ENCODE measurements around the gene VAV3. TPM values are rescaled to one million over a fixed set of nuclear protein-coding genes. Genes with fewer than 3 reads are reported as not detected.
"Not testable (repeated sequence)": the region's sequence is repeated elsewhere in the genome, so short reads cannot be mapped to it uniquely, and the experiment has no call there.

The VAV3 gene
- total RNA-seq, 2 experiments from 2014 or later = 1.2 to 1.3 TPM

- Mint-ChIP-seq H3K36me3 (ENCODE audit: low read depth) (peaks cover 2% of the 10 kb centered on the region), H3K27me3 (no peaks in the 10 kb centered on the region), H3K4me1 (peaks cover 16% of the 10 kb centered on the region), H3K9me3 (peaks cover 7% of the 10 kb centered on the region), H3K4me3 (no peak overlapping the region), H3K27ac (no peak overlapping the region)
- ChIA-PET POLR2A (no interaction called here), CTCF (interaction anchor here (0.7 kb wide), 1 partner anchor 14 kb away, joined by 3 read pairs; no protein-coding TSS in a partner anchor)
- no peak for DNase-seq
Measured at GRCh38 chr1:107894605-107895004, 70.4 kb downstream of the VAV3 start.

GRCh38 chr1:107893350-107893749 is 71.6 kb downstream of the VAV3 start:
- DNase-seq; H3K36me3 Mint-ChIP-seq (ENCODE audit: low read depth); POLR2A ChIA-PET; CTCF ChIA-PET; H3K27me3 Mint-ChIP-seq; H3K9me3 Mint-ChIP-seq; H3K27ac Mint-ChIP-seq; H3K4me3 Mint-ChIP-seq: not testable (repeated sequence)
- H3K4me1 Mint-ChIP-seq = peaks cover 11% of the 10 kb centered on the region

- peaks cover 2% of the 10 kb centered on the region for H3K36me3 Mint-ChIP-seq (ENCODE audit: low read depth)
- H3K27ac Mint-ChIP-seq = no peak overlapping the region
- ChIA-PET POLR2A (no interaction called here), CTCF (no interaction called here)
- no peaks in the 10 kb centered on the region for H3K27me3 Mint-ChIP-seq
- no peak overlapping the region for H3K4me3 Mint-ChIP-seq
- peaks cover 7% of the 10 kb centered on the region for H3K9me3 Mint-ChIP-seq
- H3K4me1 Mint-ChIP-seq = no peaks in the 10 kb centered on the region
- no peak for DNase-seq
Measured at GRCh38 chr1:107889524-107889923, 75.5 kb downstream of the VAV3 start.

GRCh38 chr1:107883562-107883961 is 81.4 kb downstream of the VAV3 start:
- Mint-ChIP-seq H3K4me1 (no peaks in the 10 kb centered on the region), H3K27me3 (no peaks in the 10 kb centered on the region)
- CTCF ChIA-PET = interaction anchor here (0.6 kb wide), 1 partner anchor 24 kb away, joined by 3 read pairs; no protein-coding TSS in a partner anchor

GRCh38 chr1:107879927-107880326 is 85.1 kb downstream of the VAV3 start:
- no peak overlapping the region for H3K4me3 Mint-ChIP-seq
- H3K9me3 Mint-ChIP-seq = peaks cover 7% of the 10 kb centered on the region
- H3K27ac Mint-ChIP-seq = no peak overlapping the region
- H3K27me3 Mint-ChIP-seq = no peaks in the 10 kb centered on the region
- H3K36me3 Mint-ChIP-seq (ENCODE audit: low read depth) = no peaks in the 10 kb centered on the region
- ChIA-PET POLR2A (no interaction called here), CTCF (interaction anchor here (1.7 kb wide), 1 partner anchor 14 kb away, joined by 3 read pairs; no protein-coding TSS in a partner anchor)
- peaks cover 6% of the 10 kb centered on the region for H3K4me1 Mint-ChIP-seq
- DNase-seq = no peak

More at GRCh38 chr1:107883562-107883961, 81.4 kb downstream of the VAV3 start:
- no peak overlapping the region for H3K4me3 Mint-ChIP-seq
- H3K9me3 Mint-ChIP-seq = no peaks in the 10 kb centered on the region
- no peaks in the 10 kb centered on the region for H3K36me3 Mint-ChIP-seq (ENCODE audit: low read depth)
- no peak for DNase-seq
- H3K27ac Mint-ChIP-seq = no peak overlapping the region
- POLR2A ChIA-PET = no interaction called here

GRCh38 chr1:107879346-107879745 is 85.6 kb downstream of the VAV3 start:
- Mint-ChIP-seq H3K27me3 (no peaks in the 10 kb centered on the region), H3K27ac (no peak overlapping the region), H3K4me1 (peaks cover 6% of the 10 kb centered on the region), H3K9me3 (peaks cover 7% of the 10 kb centered on the region), H3K36me3 (ENCODE audit: low read depth) (no peaks in the 10 kb centered on the region), H3K4me3 (no peak overlapping the region)
- no peak for DNase-seq
- ChIA-PET POLR2A (no interaction called here), CTCF (interaction anchor here (1.7 kb wide), 1 partner anchor 15 kb away, joined by 3 read pairs; no protein-coding TSS in a partner anchor)

GRCh38 chr1:107877745-107878144 is 87.2 kb downstream of the VAV3 start:
- H3K4me3 Mint-ChIP-seq = no peak overlapping the region
- H3K27me3 Mint-ChIP-seq = no peaks in the 10 kb centered on the region
- no peaks in the 10 kb centered on the region for H3K36me3 Mint-ChIP-seq (ENCODE audit: low read depth)
- no peak for DNase-seq
- H3K27ac Mint-ChIP-seq = no peak overlapping the region
- POLR2A ChIA-PET = no interaction called here
- peaks cover 6% of the 10 kb centered on the region for H3K4me1 Mint-ChIP-seq
- peaks cover 7% of the 10 kb centered on the region for H3K9me3 Mint-ChIP-seq
- CTCF ChIA-PET = interaction anchor here (1.0 kb wide), 1 partner anchor 125 kb away, joined by 4 read pairs; no protein-coding TSS in a partner anchor

- Mint-ChIP-seq H3K27ac (no peak overlapping the region), H3K36me3 (ENCODE audit: low read depth) (no peaks in the 10 kb centered on the region), H3K27me3 (no peaks in the 10 kb centered on the region), H3K9me3 (peaks cover 7% of the 10 kb centered on the region), H3K4me3 (no peak overlapping the region), H3K4me1 (peaks cover 6% of the 10 kb centered on the region)
- ChIA-PET POLR2A (no interaction called here), CTCF (no interaction called here)
- DNase-seq = no peak
Measured at GRCh38 chr1:107877092-107877491, 87.9 kb downstream of the VAV3 start.

- no peaks in the 10 kb centered on the region for H3K27me3 Mint-ChIP-seq
- peaks cover 6% of the 10 kb centered on the region for H3K4me1 Mint-ChIP-seq
- POLR2A ChIA-PET = no interaction called here
- no peak overlapping the region for H3K4me3 Mint-ChIP-seq
- H3K27ac Mint-ChIP-seq = no peak overlapping the region
- H3K9me3 Mint-ChIP-seq = peaks cover 7% of the 10 kb centered on the region
- no peak for DNase-seq
- no peaks in the 10 kb centered on the region for H3K36me3 Mint-ChIP-seq (ENCODE audit: low read depth)
- CTCF ChIA-PET = no interaction called here
Measured at GRCh38 chr1:107875689-107876088, 89.3 kb downstream of the VAV3 start.

GRCh38 chr1:107874221-107874620 is 90.8 kb downstream of the VAV3 start:
- ChIA-PET POLR2A (no interaction called here), CTCF (no interaction called here)
- Mint-ChIP-seq H3K27ac (no peak overlapping the region), H3K4me1 (peaks cover 8% of the 10 kb centered on the region), H3K27me3 (no peaks in the 10 kb centered on the region), H3K4me3 (no peak overlapping the region), H3K36me3 (ENCODE audit: low read depth) (no peaks in the 10 kb centered on the region), H3K9me3 (peaks cover 15% of the 10 kb centered on the region)
- no peak for DNase-seq

- Mint-ChIP-seq H3K9me3 (peaks cover 12% of the 10 kb centered on the region), H3K4me1 (peaks cover 2% of the 10 kb centered on the region), H3K36me3 (ENCODE audit: low read depth) (no peaks in the 10 kb centered on the region), H3K4me3 (no peak overlapping the region), H3K27ac (no peak overlapping the region), H3K27me3 (no peaks in the 10 kb centered on the region)
- DNase-seq = no peak
- ChIA-PET CTCF (interaction anchor here (0.6 kb wide), 2 partner anchors 28 to 40 kb away, joined by 3 to 4 read pairs; no protein-coding TSS in a partner anchor), POLR2A (no interaction called here)
Measured at GRCh38 chr1:107871687-107872395, 93.1 kb downstream of the VAV3 start.

- H3K36me3 Mint-ChIP-seq (ENCODE audit: low read depth) = no peaks in the 10 kb centered on the region
- no peaks in the 10 kb centered on the region for H3K27me3 Mint-ChIP-seq
- DNase-seq = no peak
- H3K4me3 Mint-ChIP-seq = no peak overlapping the region
- peaks cover 2% of the 10 kb centered on the region for H3K4me1 Mint-ChIP-seq
- no peak overlapping the region for H3K27ac Mint-ChIP-seq
- ChIA-PET CTCF (interaction anchor here (0.6 kb wide), 2 partner anchors 28 to 40 kb away, joined by 3 to 4 read pairs; no protein-coding TSS in a partner anchor), POLR2A (no interaction called here)
- H3K9me3 Mint-ChIP-seq = peaks cover 10% of the 10 kb centered on the region
Measured at GRCh38 chr1:107871259-107871658, 93.7 kb downstream of the VAV3 start.

GRCh38 chr1:107870696-107871095 is 94.3 kb downstream of the VAV3 start:
- H3K27me3 Mint-ChIP-seq = no peaks in the 10 kb centered on the region
- H3K27ac Mint-ChIP-seq = no peak overlapping the region
- POLR2A ChIA-PET = no interaction called here
- CTCF ChIA-PET = no interaction called here
- DNase-seq = no peak
- peaks cover 8% of the 10 kb centered on the region for H3K9me3 Mint-ChIP-seq
- peaks cover 5% of the 10 kb centered on the region for H3K4me1 Mint-ChIP-seq
- no peak overlapping the region for H3K4me3 Mint-ChIP-seq
- H3K36me3 Mint-ChIP-seq (ENCODE audit: low read depth) = no peaks in the 10 kb centered on the region

- no peak overlapping the region for H3K4me3 Mint-ChIP-seq
- DNase-seq = no peak
- H3K36me3 Mint-ChIP-seq (ENCODE audit: low read depth) = no peaks in the 10 kb centered on the region
- peaks cover 14% of the 10 kb centered on the region for H3K9me3 Mint-ChIP-seq
- H3K27ac Mint-ChIP-seq = no peak overlapping the region
- ChIA-PET CTCF (interaction anchor here (1.7 kb wide), 1 partner anchor 15 kb away, joined by 4 read pairs; no protein-coding TSS in a partner anchor), POLR2A (no interaction called here)
- no peaks in the 10 kb centered on the region for H3K27me3 Mint-ChIP-seq
- peaks cover 14% of the 10 kb centered on the region for H3K4me1 Mint-ChIP-seq
Measured at GRCh38 chr1:107867897-107868296, 97.1 kb downstream of the VAV3 start.
